Fibroblast of lung (primary cell): ENCODE results near the gene SSTR1.
A peak's percentile ranks its signal among the peaks of the same experiment; 100 is the strongest.

Source experiments
- EZH2 ChIP-seq: IDR thresholded peaks from 2 replicates; pipeline ENCODE4 v1.5.1; 2012; ENCODE audit warnings: low read length, control low read depth, mild to moderate bottlenecking; ENCODE audit errors: missing control alignments
- TF ChIP-seq, protein P1 (sequence below), 2 donors: IDR thresholded peaks in 1 of 2; conservative IDR thresholded peaks in 1 of 2; 1 replicate in 1 of 2; 2 replicates in 1 of 2; pipeline ENCODE4 v1.5.1; 2011 to 2012; ENCODE audit warnings: low read length in 2 of 2, control low read depth in 1 of 2, inconsistent platforms in 1 of 2, low read depth in 1 of 2, mild to moderate bottlenecking in 1 of 2

DNA sequence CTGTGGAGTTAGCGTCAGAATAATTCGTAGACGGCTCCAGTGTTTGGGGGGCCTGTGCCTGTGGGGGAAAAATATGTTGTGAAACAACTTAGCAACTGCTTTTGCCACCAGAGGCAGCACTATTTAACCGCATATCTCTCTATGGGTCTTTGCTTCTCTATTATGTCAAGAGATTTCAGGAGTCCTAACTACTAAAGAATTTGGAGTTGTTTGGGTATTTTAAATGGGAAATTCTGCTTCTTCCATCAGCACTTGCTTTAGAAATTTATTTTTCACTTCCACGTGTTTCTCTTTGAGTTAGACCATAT lies 48.8 kb downstream of the SSTR1 start:
- TF ChIP-seq, protein P1, sequence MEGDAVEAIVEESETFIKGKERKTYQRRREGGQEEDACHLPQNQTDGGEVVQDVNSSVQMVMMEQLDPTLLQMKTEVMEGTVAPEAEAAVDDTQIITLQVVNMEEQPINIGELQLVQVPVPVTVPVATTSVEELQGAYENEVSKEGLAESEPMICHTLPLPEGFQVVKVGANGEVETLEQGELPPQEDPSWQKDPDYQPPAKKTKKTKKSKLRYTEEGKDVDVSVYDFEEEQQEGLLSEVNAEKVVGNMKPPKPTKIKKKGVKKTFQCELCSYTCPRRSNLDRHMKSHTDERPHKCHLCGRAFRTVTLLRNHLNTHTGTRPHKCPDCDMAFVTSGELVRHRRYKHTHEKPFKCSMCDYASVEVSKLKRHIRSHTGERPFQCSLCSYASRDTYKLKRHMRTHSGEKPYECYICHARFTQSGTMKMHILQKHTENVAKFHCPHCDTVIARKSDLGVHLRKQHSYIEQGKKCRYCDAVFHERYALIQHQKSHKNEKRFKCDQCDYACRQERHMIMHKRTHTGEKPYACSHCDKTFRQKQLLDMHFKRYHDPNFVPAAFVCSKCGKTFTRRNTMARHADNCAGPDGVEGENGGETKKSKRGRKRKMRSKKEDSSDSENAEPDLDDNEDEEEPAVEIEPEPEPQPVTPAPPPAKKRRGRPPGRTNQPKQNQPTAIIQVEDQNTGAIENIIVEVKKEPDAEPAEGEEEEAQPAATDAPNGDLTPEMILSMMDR (conservative IDR thresholded peaks at IDR 0.05 in 1 of 2, IDR thresholded peaks at IDR 0.05 in 1 of 2; ENCODE audit: low read depth in 1 of 2, low read length in 2 of 2): peak in 1 of 2 donors; percentile 39
- TF ChIP-seq EZH2: no peak
